Cardiac muscle cell (in vitro differentiated cells and primary cell): Measurements from ENCODE around the gene TMEM242. TPM values are rescaled to one million over a fixed set of nuclear protein-coding genes. Genes with fewer than 3 reads are reported as not detected.
"Not testable (repeated sequence)": the region's sequence is repeated elsewhere in the genome, so short reads cannot be mapped to it uniquely, and the experiment has no call there.

Source experiments
- DNase-seq, 2 donors: peaks; one replicate each; pipeline versions ENCODE4 v3.0.0 to v3.0.0-alpha.2; 2010 to 2017; ENCODE audit warnings: low read depth in 1 of 2, low spot score in 1 of 2
- H3K27ac ChIP-seq: fragments of 200-600 bp; sonication (generic); 2 replicates; pipeline ENCODE4 v1.5.1; 2016
- H3K27me3 ChIP-seq: fragments of 200-600 bp; sonication (generic); 2 replicates; pipeline ENCODE4 v1.6.0; 2016; ENCODE audit warnings: control low read depth
- H3K36me3 ChIP-seq: fragments of 200-600 bp; sonication (generic); 2 replicates; pipeline ENCODE4 v1.5.1; 2016; ENCODE audit warnings: control low read depth
- H3K4me1 ChIP-seq: fragments of 200-600 bp; sonication (generic); 2 replicates; pipeline ENCODE4 v1.8.1; 2017; ENCODE audit warnings: low read depth, mild to moderate bottlenecking, mixed run types
- H3K4me3 ChIP-seq: fragments of 200-600 bp; sonication (generic); 2 replicates; pipeline ENCODE4 v1.5.1; 2016; ENCODE audit warnings: mild to moderate bottlenecking
- H3K9me3 ChIP-seq: fragments of 200-600 bp; sonication (generic); 2 replicates; pipeline ENCODE4 v1.5.1; 2017; ENCODE audit warnings: low read depth, mild to moderate bottlenecking, control low read depth
- polyA plus RNA-seq: library from polyadenylated mRNA; unstranded; fragments of >200 nt; fragmentation: Nextera tagmentation; extraction: Ambion mirVana; gene quantifications from 2 replicates; pipeline ENCODE4 v1.2.1, GENCODE V29; 2016
- total RNA-seq: library from RNA; depleted of rRNA; stranded (reverse); fragments of >200 nt; gene quantifications from 2 replicates; pipeline ENCODE4 v1.2.3, GENCODE V29; 2016
- TF ChIP-seq, protein P1 (sequence below): IDR thresholded peaks from 2 replicates; pipeline ENCODE4 v1.5.1; 2012; ENCODE audit warnings: low read depth, mild to moderate bottlenecking, low read length

TMEM242 gene
- total and polyA plus RNA-seq, 2 experiments from 2014 or later = 6.3 to 19.0 TPM

DNA sequence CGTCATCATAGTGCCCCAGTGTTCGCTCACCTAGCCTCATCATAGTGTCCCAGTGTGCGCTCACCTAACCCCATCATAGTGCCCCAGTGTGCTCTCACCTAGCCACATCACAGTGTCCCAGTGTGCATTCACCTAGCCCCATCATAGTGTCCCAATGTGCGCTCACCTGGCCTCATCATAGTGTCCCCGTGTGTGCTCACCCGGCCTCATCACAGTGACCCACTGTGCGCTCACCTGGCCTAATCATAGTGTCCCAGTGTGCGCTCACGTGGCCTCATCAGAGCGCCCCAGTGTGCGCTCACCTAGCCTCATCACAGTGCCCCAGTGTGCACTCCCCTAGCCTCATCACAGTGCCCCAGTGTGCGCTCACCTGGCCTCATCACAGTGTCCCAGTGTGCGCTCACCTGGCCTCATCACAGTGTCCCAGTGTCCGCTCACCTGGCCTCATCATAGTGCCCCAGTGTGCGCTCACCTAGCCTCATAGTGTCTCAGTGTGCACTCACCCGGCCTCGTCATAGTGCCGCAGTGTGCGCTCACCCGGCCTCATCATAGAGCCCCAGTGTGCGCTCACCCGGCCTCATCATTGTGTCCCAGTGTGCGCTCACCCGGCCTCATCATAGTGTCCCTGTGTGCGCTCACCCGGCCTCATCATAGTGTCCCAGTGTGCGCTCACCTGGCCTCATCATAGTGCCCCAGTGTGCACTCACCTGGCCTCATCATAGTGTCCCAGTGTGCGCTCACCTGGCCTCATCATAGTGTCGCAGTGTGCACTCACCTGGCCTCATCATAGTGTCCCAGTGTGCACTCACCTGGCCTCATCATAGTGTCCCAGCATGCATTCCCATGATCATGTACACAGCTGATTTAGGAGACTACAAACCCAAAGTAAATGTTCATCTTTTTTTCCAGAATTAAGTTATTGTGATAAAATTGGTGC is 9.5 kb downstream of the TMEM242 start:
- Histone ChIP-seq H3K9me3 (no peaks in the 10 kb centered on the region), H3K27me3 (no peaks in the 10 kb centered on the region), H3K4me1 (peaks cover under 1% of the 10 kb centered on the region), H3K27ac (no peak overlapping the region), H3K36me3 (peaks cover 16% of the 10 kb centered on the region), H3K4me3 (no peak overlapping the region)
- TF ChIP-seq, protein P1, sequence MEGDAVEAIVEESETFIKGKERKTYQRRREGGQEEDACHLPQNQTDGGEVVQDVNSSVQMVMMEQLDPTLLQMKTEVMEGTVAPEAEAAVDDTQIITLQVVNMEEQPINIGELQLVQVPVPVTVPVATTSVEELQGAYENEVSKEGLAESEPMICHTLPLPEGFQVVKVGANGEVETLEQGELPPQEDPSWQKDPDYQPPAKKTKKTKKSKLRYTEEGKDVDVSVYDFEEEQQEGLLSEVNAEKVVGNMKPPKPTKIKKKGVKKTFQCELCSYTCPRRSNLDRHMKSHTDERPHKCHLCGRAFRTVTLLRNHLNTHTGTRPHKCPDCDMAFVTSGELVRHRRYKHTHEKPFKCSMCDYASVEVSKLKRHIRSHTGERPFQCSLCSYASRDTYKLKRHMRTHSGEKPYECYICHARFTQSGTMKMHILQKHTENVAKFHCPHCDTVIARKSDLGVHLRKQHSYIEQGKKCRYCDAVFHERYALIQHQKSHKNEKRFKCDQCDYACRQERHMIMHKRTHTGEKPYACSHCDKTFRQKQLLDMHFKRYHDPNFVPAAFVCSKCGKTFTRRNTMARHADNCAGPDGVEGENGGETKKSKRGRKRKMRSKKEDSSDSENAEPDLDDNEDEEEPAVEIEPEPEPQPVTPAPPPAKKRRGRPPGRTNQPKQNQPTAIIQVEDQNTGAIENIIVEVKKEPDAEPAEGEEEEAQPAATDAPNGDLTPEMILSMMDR = no peak
- DNase-seq = no peak

DNA sequence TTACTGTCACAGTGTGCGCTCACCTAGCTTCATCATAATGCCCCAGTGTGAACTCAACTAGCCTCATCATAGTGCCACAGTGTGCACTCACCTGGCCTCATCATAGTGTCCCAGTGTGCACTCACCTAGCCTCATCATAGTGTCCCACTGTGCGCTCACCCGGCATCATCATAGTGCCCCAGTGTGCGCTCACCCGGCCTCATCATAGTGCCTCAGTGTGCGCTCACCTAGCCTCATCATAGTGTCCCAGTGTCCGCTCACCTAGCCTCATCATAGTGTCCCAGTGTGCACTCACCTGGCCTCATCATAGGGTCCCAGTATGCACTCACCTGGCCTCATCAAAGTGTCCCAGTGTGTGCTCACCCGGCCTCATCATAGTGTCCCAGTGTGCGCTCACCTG is 10.6 kb downstream of the TMEM242 start:
- no peak for DNase-seq
- no peaks in the 10 kb centered on the region for H3K9me3 ChIP-seq
- TF ChIP-seq, protein P1 = no peak

DNA sequence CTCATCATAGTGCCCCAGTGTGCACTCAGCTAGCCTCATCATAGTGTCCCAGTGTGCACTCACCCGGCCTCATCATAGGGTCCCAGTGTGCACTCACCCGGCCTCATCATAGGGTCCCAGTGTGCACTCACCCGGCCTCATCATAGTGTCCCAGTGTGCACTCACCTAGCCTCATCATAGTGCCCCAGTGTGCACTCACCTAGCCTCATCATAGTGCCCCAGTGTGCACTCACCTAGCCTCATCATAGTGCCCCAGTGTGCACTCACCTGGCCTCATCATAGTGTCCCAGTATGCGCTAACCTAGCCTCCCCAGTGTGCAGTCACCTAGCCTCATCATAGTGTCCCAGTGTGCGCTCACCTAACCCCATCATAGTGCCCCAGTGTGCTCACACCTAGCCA is 12.6 kb downstream of the TMEM242 start:
- H3K27me3 ChIP-seq, H3K4me1 ChIP-seq, H3K9me3 ChIP-seq, H3K4me3 ChIP-seq, H3K27ac ChIP-seq, H3K36me3 ChIP-seq, DNase-seq: not testable (repeated sequence)

More for the DNA sequence above, 10.6 kb downstream of the TMEM242 start:
- no peak overlapping the region for H3K4me3 ChIP-seq
- no peak overlapping the region for H3K27ac ChIP-seq
- no peaks in the 10 kb centered on the region for H3K27me3 ChIP-seq
- peaks cover 6% of the 10 kb centered on the region for H3K4me1 ChIP-seq
- peaks cover 7% of the 10 kb centered on the region for H3K36me3 ChIP-seq

DNA sequence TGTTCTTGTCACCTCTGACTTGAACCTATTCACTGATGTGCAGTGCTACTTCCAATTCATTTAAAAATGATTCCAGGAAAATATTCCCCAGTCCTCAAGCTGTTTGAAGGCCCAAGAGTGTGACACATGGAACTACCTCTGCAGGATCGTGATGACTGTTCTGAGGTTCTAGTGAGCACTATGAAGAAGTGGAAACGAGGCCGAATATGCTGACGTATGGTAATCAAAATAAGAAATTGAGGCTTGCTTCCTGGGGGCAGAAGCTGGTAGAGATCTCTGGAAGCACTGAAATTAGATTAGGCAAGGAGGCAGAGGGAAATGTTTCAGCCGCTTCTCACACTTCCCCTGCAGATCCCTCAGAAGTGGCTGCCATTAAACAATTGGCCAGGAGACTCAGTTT is 15.7 kb downstream of the TMEM242 start:
- Histone ChIP-seq H3K27me3 (no peaks in the 10 kb centered on the region), H3K36me3 (no peaks in the 10 kb centered on the region), H3K4me1 (peaks cover 10% of the 10 kb centered on the region), H3K27ac (no peak overlapping the region), H3K9me3 (no peaks in the 10 kb centered on the region), H3K4me3 (no peak overlapping the region)
- TF ChIP-seq, protein P1 = no peak
- no peak for DNase-seq

DNA sequence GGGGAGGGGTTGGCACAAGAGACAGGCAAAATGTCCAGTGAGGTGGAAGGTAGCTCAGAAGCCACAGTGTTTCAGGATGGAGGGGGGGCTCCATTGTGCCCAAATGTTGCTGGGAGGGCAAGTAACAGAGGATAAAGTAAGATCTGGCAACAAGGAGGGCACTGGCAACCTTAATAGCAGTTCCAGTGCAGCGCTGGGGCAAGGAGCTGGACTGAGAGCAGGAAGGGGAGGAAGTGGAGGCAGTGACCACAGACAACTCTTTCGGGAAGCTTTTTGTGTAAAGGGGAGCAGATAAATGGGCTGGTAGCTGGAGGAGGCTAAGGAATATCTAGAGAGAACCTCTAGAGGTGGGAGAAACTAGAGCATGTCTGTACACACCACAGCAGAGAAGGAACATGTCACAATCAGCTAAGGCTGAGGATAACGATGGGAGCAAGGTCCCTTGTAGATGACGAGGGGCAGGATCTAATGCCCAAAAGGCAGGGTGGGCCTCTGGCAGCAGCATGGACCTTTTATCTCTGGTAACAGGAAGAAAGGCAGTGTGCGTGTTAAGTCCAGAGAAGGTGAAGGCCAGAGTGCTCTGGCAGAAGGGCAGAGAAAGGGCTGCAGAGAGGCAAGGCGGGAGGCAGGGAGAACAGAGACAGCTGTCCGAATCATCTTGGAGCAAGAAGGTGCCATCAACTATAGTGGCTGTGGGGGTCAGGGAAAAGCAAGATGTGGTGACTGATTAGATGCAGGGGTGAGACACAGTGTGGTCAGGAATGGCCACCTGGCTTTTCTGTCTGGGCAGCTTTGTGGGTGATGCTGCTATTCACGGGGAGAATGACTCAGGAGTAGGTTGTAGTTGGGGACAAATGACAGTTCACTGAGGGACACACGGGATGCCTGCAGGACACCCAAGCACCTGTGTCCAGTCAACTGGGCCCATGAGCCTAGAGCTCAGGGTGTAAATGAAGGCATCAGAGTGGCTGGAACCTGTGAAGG is 17.4 kb downstream of the TMEM242 start:
- H3K4me3 ChIP-seq = no peak overlapping the region
- H3K4me1 ChIP-seq = peaks cover 10% of the 10 kb centered on the region
- H3K36me3 ChIP-seq = no peaks in the 10 kb centered on the region
- H3K9me3 ChIP-seq = no peaks in the 10 kb centered on the region
- H3K27me3 ChIP-seq = no peaks in the 10 kb centered on the region
- no peak overlapping the region for H3K27ac ChIP-seq
- TF ChIP-seq, protein P1 = no peak
- DNase-seq = no peak
